Brain microvascular endothelial cell (primary cell): ENCODE data around the gene ADAMTSL4.

Experiments used
- DNase-seq: peaks from one replicate; pipeline ENCODE4 v3.0.0-alpha.2; 2020
- H3K27ac ChIP-seq: fragments of 250-450 bp; sonication (Bioruptor Pico); 2 replicates; pipeline ENCODE4 v1.5.1; 2020; ENCODE audit warnings: mild to moderate bottlenecking, moderate library complexity
- H3K27me3 ChIP-seq: fragments of 250-450 bp; sonication (Bioruptor Pico); replicated peaks from 2 replicates; pipeline ENCODE4 v1.5.1; 2020; ENCODE audit warnings: mild to moderate bottlenecking
- H3K36me3 ChIP-seq: fragments of 250-450 bp; sonication (Bioruptor Pico); replicated peaks from 2 replicates; pipeline ENCODE4 v1.5.1; 2020; ENCODE audit warnings: mild to moderate bottlenecking
- H3K4me3 ChIP-seq: 2 replicates; pipeline ENCODE4 v1.5.1; 2011; ENCODE audit warnings: low read depth, mild to moderate bottlenecking, control low read depth, low read length, moderate library complexity
- in situ Hi-C: cut with HindIII; loops from 2 replicates; pipeline ENCODE4 v1.10.0; 2017; ENCODE audit warnings: low sequenced_read_pairs, low pct_ligation_motif_present
- TF ChIP-seq, protein P1 (sequence below): IDR thresholded peaks from 2 replicates; pipeline ENCODE4 v1.5.1; 2011; ENCODE audit warnings: low read depth, mild to moderate bottlenecking, moderate library complexity, low read length, control low read depth, inconsistent platforms; ENCODE audit errors: missing control alignments

The ADAMTSL4 gene

DNA sequence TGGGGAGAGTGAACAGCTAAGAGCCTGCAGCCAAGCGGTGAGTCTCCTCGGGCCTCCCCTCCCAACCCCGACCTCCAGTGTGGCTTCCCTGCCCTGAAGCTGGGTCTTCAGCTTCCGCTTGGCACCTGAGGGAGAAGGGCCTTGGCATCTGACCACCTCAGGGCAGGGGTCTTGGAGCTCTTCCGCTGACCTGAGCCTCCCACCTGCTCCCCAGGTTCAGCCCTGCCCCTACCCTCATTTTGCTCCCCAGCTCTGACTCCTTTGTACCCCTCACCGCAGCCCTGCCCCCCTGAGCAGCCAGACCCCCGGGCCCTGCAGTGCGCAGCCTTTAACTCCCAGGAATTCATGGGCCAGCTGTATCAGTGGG lies 4.9 kb downstream of the ADAMTSL4 start:
- no peaks in the 10 kb centered on the region for H3K36me3 ChIP-seq
- DNase-seq: no peak
- no peak overlapping the region for H3K27ac ChIP-seq
- H3K27me3 ChIP-seq: no peaks in the 10 kb centered on the region
- in situ Hi-C loops: no loop called here
- TF ChIP-seq, protein P1, sequence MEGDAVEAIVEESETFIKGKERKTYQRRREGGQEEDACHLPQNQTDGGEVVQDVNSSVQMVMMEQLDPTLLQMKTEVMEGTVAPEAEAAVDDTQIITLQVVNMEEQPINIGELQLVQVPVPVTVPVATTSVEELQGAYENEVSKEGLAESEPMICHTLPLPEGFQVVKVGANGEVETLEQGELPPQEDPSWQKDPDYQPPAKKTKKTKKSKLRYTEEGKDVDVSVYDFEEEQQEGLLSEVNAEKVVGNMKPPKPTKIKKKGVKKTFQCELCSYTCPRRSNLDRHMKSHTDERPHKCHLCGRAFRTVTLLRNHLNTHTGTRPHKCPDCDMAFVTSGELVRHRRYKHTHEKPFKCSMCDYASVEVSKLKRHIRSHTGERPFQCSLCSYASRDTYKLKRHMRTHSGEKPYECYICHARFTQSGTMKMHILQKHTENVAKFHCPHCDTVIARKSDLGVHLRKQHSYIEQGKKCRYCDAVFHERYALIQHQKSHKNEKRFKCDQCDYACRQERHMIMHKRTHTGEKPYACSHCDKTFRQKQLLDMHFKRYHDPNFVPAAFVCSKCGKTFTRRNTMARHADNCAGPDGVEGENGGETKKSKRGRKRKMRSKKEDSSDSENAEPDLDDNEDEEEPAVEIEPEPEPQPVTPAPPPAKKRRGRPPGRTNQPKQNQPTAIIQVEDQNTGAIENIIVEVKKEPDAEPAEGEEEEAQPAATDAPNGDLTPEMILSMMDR: no peak
- H3K4me3 ChIP-seq: no peak overlapping the region

DNA sequence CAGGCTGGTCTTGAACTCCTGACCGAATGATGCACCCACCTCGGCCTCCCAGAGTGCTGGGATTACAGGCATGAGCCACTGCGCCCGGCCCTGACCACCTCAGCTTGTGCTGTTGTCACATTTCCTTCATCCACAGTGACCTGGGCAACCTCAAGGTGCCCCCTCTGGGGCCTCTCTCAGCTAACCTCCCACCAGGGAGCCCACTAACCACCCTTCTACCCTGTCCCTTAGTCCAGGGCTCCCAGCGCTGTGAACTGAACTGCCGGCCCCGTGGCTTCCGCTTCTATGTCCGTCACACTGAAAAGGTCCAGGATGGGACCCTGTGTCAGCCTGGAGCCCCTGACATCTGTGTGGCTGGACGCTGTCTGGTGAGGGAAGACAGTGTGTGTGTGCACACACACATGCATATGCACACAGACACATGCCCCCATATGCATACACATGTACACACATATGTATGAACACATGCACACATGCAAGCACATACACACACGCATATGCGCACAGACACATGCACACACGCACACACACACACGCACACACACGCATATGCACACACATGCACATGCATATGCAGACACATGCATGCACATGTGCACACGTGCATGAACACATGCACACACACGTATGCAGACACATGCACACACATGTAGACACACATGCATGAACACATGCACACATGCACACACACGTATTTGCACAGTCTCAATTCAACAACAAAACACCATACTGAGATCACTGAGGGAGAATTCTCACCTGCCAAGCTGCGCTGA lies 6.2 kb downstream of the ADAMTSL4 start:
- no peak overlapping the region for H3K4me3 ChIP-seq
- DNase-seq: no peak
- TF ChIP-seq, protein P1: no peak

DNA sequence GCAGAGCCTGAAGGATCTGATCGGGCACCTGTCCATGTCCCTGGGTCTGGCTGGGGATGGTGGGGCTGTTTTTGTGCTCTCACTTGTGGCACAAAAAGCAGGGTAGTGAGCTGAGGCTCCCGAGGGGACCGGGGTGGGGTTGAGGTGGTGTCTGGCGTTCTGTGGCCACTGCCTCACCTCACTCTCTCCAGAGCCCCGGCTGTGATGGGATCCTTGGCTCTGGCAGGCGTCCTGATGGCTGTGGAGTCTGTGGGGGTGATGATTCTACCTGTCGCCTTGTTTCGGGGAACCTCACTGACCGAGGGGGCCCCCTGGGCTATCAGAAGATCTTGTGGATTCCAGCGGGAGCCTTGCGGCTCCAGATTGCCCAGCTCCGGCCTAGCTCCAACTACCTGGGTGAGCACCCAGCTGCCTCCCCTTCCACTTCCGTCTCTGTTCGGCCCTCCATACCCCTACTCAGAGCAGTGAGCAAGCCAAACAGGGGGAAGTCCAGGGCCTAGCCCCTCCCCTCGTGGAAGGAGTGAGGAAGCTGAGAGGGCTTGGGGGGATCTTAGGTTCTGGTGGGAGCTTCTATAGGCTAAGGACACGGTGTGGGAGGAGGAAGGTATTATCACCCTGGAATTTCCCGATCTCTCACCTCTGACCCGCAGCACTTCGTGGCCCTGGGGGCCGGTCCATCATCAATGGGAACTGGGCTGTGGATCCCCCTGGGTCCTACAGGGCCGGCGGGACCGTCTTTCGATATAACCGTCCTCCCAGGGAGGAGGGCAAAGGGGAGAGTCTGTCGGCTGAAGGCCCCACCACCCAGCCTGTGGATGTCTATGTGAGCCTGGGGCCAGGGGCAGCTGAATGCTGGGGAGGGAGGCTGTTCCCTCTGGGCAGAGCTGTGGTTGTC lies 7.0 kb downstream of the ADAMTSL4 start:
- DNase-seq: no peak
- Histone ChIP-seq H3K27ac (no peak overlapping the region), H3K27me3 (no peaks in the 10 kb centered on the region), H3K4me3 (no peak overlapping the region), H3K36me3 (no peaks in the 10 kb centered on the region)
- in situ Hi-C loops: no loop called here
- TF ChIP-seq, protein P1: no peak

More for the DNA sequence above, 6.2 kb downstream of the ADAMTSL4 start:
- Histone ChIP-seq H3K27ac (no peak overlapping the region), H3K27me3 (no peaks in the 10 kb centered on the region), H3K36me3 (no peaks in the 10 kb centered on the region)
- in situ Hi-C loops: no loop called here

DNA sequence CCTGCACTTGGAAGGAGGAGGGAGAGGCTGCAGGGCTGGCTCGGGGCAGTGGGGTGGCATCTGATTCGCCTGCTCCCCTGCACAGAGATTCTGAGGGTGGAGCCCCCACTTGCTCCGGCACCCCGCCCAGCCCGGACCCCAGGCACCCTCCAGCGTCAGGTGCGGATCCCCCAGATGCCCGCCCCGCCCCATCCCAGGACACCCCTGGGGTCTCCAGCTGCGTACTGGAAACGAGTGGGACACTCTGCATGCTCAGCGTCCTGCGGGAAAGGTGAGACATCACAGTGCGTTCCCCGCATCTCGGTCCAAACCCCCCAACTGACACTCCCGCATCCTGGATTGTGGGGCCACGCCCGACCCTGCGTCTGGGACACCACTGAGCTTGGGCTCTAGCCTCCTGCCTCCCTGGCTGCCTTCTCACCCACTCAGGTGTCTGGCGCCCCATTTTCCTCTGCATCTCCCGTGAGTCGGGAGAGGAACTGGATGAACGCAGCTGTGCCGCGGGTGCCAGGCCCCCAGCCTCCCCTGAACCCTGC lies 7.9 kb downstream of the ADAMTSL4 start:
- Histone ChIP-seq H3K27ac (no peak overlapping the region), H3K27me3 (no peaks in the 10 kb centered on the region), H3K4me3 (no peak overlapping the region), H3K36me3 (no peaks in the 10 kb centered on the region)
- TF ChIP-seq, protein P1: no peak
- in situ Hi-C loops: no loop called here
- DNase-seq: no peak

DNA sequence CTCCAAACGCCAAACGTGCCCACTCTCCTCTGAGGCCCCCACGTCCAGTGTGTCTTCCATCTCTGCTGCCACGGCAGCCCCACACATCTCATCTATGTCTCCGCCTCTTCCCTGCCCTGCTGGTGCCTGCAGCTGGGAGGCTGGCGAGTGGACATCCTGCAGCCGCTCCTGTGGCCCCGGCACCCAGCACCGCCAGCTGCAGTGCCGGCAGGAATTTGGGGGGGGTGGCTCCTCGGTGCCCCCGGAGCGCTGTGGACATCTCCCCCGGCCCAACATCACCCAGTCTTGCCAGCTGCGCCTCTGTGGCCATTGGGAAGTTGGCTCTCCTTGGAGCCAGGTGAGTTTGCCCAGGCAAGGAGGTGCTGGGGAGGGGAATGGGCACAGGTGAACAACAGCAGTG lies 8.6 kb downstream of the ADAMTSL4 start:
- in situ Hi-C loops: no loop called here
- Histone ChIP-seq H3K4me3 (no peak overlapping the region), H3K27ac (no peak overlapping the region), H3K27me3 (no peaks in the 10 kb centered on the region), H3K36me3 (no peaks in the 10 kb centered on the region)
- TF ChIP-seq, protein P1: no peak
- DNase-seq: no peak
